HepG2 (cell line): Measurements from ENCODE around the gene ZSCAN32. TPM values are rescaled to one million over a fixed set of nuclear protein-coding genes. Genes with fewer than 3 reads are reported as not detected.

Source experiments
- ARHGAP35 ChIP-seq: sonication (generic); formaldehyde crosslinking; IDR thresholded peaks from 2 replicates; pipeline ENCODE4 v1.9.0; 2022; ENCODE audit warnings: mild to moderate bottlenecking, inconsistent platforms, moderate library complexity, missing genetic modification reagents, borderline replicate concordance
- ISX ChIP-seq: sonication (generic); formaldehyde crosslinking; conservative IDR thresholded peaks from 2 replicates; pipeline ENCODE4 v1.5.0; 2020; ENCODE audit warnings: missing genetic modification reagents
- LCORL ChIP-seq, 2 experiments: fragments of 450-650 bp in 1 of 2; sonication (generic) in 1 of 2; formaldehyde crosslinking in 1 of 2; IDR thresholded peaks; 2 replicates each; pipeline versions ENCODE4 v1.5.0 to v1.6.1; 2017 to 2020; ENCODE audit warnings: antibody characterized with exemption in 1 of 2, missing genetic modification reagents in 1 of 2
- MLLT10 ChIP-seq: sonication (generic); formaldehyde crosslinking; IDR thresholded peaks from 2 replicates; pipeline ENCODE4 v1.4.0; 2020; ENCODE audit warnings: missing genetic modification reagents
- NFYC ChIP-seq: IDR thresholded peaks from 2 replicates; pipeline ENCODE4 v1.6.1; 2016; ENCODE audit warnings: missing genetic modification reagents, missing compliant biosample characterization
- NKX3-1 ChIP-seq: sonication (generic); formaldehyde crosslinking; IDR thresholded peaks from 2 replicates; pipeline ENCODE4 v1.5.0; 2020; ENCODE audit warnings: missing genetic modification reagents
- NR2C2 ChIP-seq: sonication (generic); formaldehyde crosslinking; IDR thresholded peaks from 2 replicates; pipeline ENCODE4 v1.4.0; 2020; ENCODE audit warnings: missing genetic modification reagents, mild to moderate bottlenecking, moderate library complexity, borderline replicate concordance
- PCBP1 ChIP-seq: fragments of 200-400 bp; formaldehyde crosslinking; IDR thresholded peaks from 2 replicates; pipeline ENCODE4 v1.6.1; 2017; ENCODE audit warnings: mild to moderate bottlenecking, low read depth, low read length, borderline replicate concordance
- PRPF4 ChIP-seq: fragments of 200-400 bp; formaldehyde crosslinking; IDR thresholded peaks from 2 replicates; pipeline ENCODE4 v1.6.1; 2016; ENCODE audit warnings: low read length, low read depth; ENCODE audit not compliant: poor library complexity, severe bottlenecking
- SNAPC2 ChIP-seq: sonication (generic); formaldehyde crosslinking; IDR thresholded peaks from 2 replicates; pipeline ENCODE4 v1.8.1; 2022; ENCODE audit warnings: mild to moderate bottlenecking, missing genetic modification reagents
- SP2 ChIP-seq: sonication (generic); formaldehyde crosslinking; IDR thresholded peaks from 2 replicates; pipeline ENCODE4 v1.5.1; 2020; ENCODE audit warnings: mild to moderate bottlenecking, missing genetic modification reagents
- TARDBP ChIP-seq: sonication (generic); formaldehyde crosslinking; IDR thresholded peaks from 2 replicates; pipeline ENCODE4 v1.8.0; 2022; ENCODE audit warnings: mild to moderate bottlenecking, missing genetic modification reagents
- TFAP4 ChIP-seq: sonication (generic); IDR thresholded peaks from 2 replicates; pipeline ENCODE4 v1.6.1; 2016; ENCODE audit warnings: low read depth, borderline replicate concordance
- TGIF2 ChIP-seq: IDR thresholded peaks from 2 replicates; pipeline ENCODE4 v1.6.1; 2016; ENCODE audit warnings: control low read depth, missing compliant biosample characterization
- ZBED4 ChIP-seq: sonication (generic); formaldehyde crosslinking; IDR thresholded peaks from 2 replicates; pipeline ENCODE4 v1.4.0; 2020; ENCODE audit warnings: missing genetic modification reagents, borderline replicate concordance
- ZBTB44 ChIP-seq: sonication (generic); formaldehyde crosslinking; IDR thresholded peaks from 2 replicates; pipeline ENCODE4 v1.4.0; 2020; ENCODE audit warnings: missing genetic modification reagents
- ZNF138 ChIP-seq: sonication (generic); formaldehyde crosslinking; IDR thresholded peaks from 2 replicates; pipeline ENCODE4 v1.5.0; 2020; ENCODE audit warnings: mild to moderate bottlenecking, low read depth, missing genetic modification reagents
- ZNF556 ChIP-seq: sonication (generic); formaldehyde crosslinking; IDR thresholded peaks from 2 replicates; pipeline ENCODE4 v1.4.0; 2020; ENCODE audit warnings: mild to moderate bottlenecking, missing genetic modification reagents, borderline replicate concordance
- ZNF576 ChIP-seq: sonication (generic); formaldehyde crosslinking; IDR thresholded peaks from 2 replicates; pipeline ENCODE4 v1.4.0; 2020; ENCODE audit warnings: mild to moderate bottlenecking, missing genetic modification reagents
- ZNF672 ChIP-seq: sonication (generic); formaldehyde crosslinking; IDR thresholded peaks from 2 replicates; pipeline ENCODE4 v1.8.1; 2022; ENCODE audit warnings: missing genetic modification reagents
- ZNF784 ChIP-seq: sonication (generic); formaldehyde crosslinking; IDR thresholded peaks from 2 replicates; pipeline ENCODE4 v1.5.1; 2020; ENCODE audit warnings: missing genetic modification reagents, mild to moderate bottlenecking, borderline replicate concordance
- polyA plus RNA-seq, 8 experiments: library from polyadenylated mRNA; depleted of rRNA in 3 of 8; stranded (reverse) in 7 of 8; unstranded in 1 of 8; fragments of >200 nt; fragmentation: Illumina TruSeq in 4 of 8; extraction: Trizol in 4 of 8; gene quantifications; 2 replicates each; pipeline versions ENCODE4 v1.2.1 to v1.2.3, GENCODE V29; 2011 to 2016; ENCODE audit warnings: low read depth in 4 of 8, missing spikeins in 1 of 8, mixed read lengths in 1 of 8; ENCODE audit not compliant: insufficient read depth in 1 of 8
- total RNA-seq, 5 experiments: library from RNA; depleted of rRNA; stranded (reverse); fragments of >200 nt; fragmentation: Illumina TruSeq; extraction: Trizol; gene quantifications; 2 replicates each; pipeline ENCODE4 v1.2.3, GENCODE V29; 2016; ENCODE audit warnings: low read depth in 1 of 5

Gene ZSCAN32
- total and polyA plus RNA-seq, 2 of the 13 experiments (the other 11 are each of a cell fraction or from before 2014, with no cell fraction given): 10.7 to 12.8 TPM

GRCh38 chr16:3400779-3401688 lies at the start of gene ZSCAN32, which contains the start of gene ZNF174 (continued):
- TF ChIP-seq ZBTB44 (CRISPR knock-in tag) (no peak), LCORL (IDR thresholded peaks at IDR 0.05) (no peak), LCORL (CRISPR knock-in tag; IDR thresholded peaks at IDR 0.05) (no peak), TFAP4 (0 out of 2 replicates have a peak, but pooled peaks have one; percentile 10), NR2C2 (CRISPR knock-in tag) (peak; percentile 74), ISX (CRISPR knock-in tag) (no peak; the same call in 1 of the 2 replicates), PCBP1 (peak; percentile 89; the same call in 1 of the 2 replicates), ZNF576 (no peak), ZNF672 (CRISPR knock-in tag) (no peak), TGIF2 (CRISPR knock-in tag) (0 out of 2 replicates have a peak, but pooled peaks have one; percentile 20), ZNF556 (no peak), NFYC (CRISPR knock-in tag) (peak; percentile 99), ZBED4 (peak; percentile 38; the same call in 1 of the 2 replicates), TARDBP (CRISPR knock-in tag) (peak; percentile 92; the same call in 1 of the 2 replicates), ZNF784 (peak; percentile 78), SP2 (CRISPR knock-in tag) (peak; percentile 99), NKX3-1 (no peak), ZNF138 (CRISPR knock-in tag) (0 out of 2 replicates have a peak, but pooled peaks have one; percentile 25), MLLT10 (no peak), PRPF4 (peak; percentile 52), ARHGAP35 (CRISPR knock-in tag) (no peak), SNAPC2 (CRISPR knock-in tag) (peak; percentile 51; the same call in 1 of the 2 replicates)
